ENCODE data around the gene PDHX. TPM values are rescaled to one million over a fixed set of nuclear protein-coding genes. Genes with fewer than 3 reads are reported as not detected.

PDHX gene
- total RNA-seq, 1 donor from 2014 or later, result 44.0 TPM

GRCh38 chr11:34921156-34921555 lies 4.7 kb downstream of the PDHX start:
- no peaks in the 10 kb centered on the region for H3K9me3 ChIP-seq (ENCODE audit: insufficient read depth, low read depth, low read length)

GRCh38 chr11:34924714-34925113 lies 8.3 kb downstream of the PDHX start:
- Histone ChIP-seq H3K9ac (ENCODE audit: low read length) (no peak overlapping the region), H3K27ac (ENCODE audit: low read depth, low read length) (no peak overlapping the region), H3K4me3 (ENCODE audit: insufficient read depth, low read depth, low read length) (no peak overlapping the region), H3K4me1 (ENCODE audit: insufficient read depth, low read length) (peaks cover 9% of the 10 kb centered on the region), H3K4me2 (ENCODE audit: low read length) (no peak overlapping the region), H2AFZ (ENCODE audit: low read depth, low read length) (no peak overlapping the region), H4K20me1 (ENCODE audit: insufficient read depth, low read length) (peaks cover 29% of the 10 kb centered on the region), H3K36me3 (ENCODE audit: insufficient read depth, low read length) (peaks cover 4% of the 10 kb centered on the region), H3K9me3 (ENCODE audit: insufficient read depth, low read depth, low read length) (no peaks in the 10 kb centered on the region), H3K79me2 (ENCODE audit: insufficient read depth, low read length) (peaks cover 92% of the 10 kb centered on the region), H3K27me3 (ENCODE audit: insufficient read depth, low read length) (no peaks in the 10 kb centered on the region)
- H3K9me3 Mint-ChIP-seq (ENCODE audit: unreplicated experiment), result no peaks in the 10 kb centered on the region
- no peaks in the 10 kb centered on the region for H3K27me3 Mint-ChIP-seq (ENCODE audit: low read depth, unreplicated experiment)
- DNase-seq (ENCODE audit: low read depth) (no peak), FAIRE-seq (no peak)
- peaks cover 7% of the 10 kb centered on the region for H3K4me1 Mint-ChIP-seq (ENCODE audit: low read depth, unreplicated experiment)
- no peak overlapping the region for H3K4me3 Mint-ChIP-seq (ENCODE audit: unreplicated experiment)
- TF ChIP-seq CTCF (IDR thresholded peaks at IDR 0.05; ENCODE audit: insufficient read depth, low read depth, low read length), result no peak
- TF ChIP-seq EZH2 (IDR thresholded peaks at IDR 0.05; ENCODE audit: insufficient read depth, low read length), result no peak
- no peak overlapping the region for H3K27ac Mint-ChIP-seq (ENCODE audit: unreplicated experiment)
- H3K36me3 Mint-ChIP-seq (ENCODE audit: low read depth, unreplicated experiment), result no peaks in the 10 kb centered on the region

More at GRCh38 chr11:34921156-34921555, 4.7 kb downstream of the PDHX start:
- Histone ChIP-seq H3K4me2 (ENCODE audit: low read length) (no peak overlapping the region), H3K4me3 (ENCODE audit: insufficient read depth, low read depth, low read length) (no peak overlapping the region), H2AFZ (ENCODE audit: low read depth, low read length) (no peak overlapping the region), H4K20me1 (ENCODE audit: insufficient read depth, low read length) (peaks cover 32% of the 10 kb centered on the region), H3K27ac (ENCODE audit: low read depth, low read length) (no peak overlapping the region), H3K27me3 (ENCODE audit: insufficient read depth, low read length) (no peaks in the 10 kb centered on the region), H3K4me1 (ENCODE audit: insufficient read depth, low read length) (peaks cover 7% of the 10 kb centered on the region), H3K9ac (ENCODE audit: low read length) (no peak overlapping the region), H3K36me3 (ENCODE audit: insufficient read depth, low read length) (peaks cover 4% of the 10 kb centered on the region), H3K79me2 (ENCODE audit: insufficient read depth, low read length) (peaks cover 91% of the 10 kb centered on the region)
- Mint-ChIP-seq H3K4me3 (ENCODE audit: unreplicated experiment) (no peak overlapping the region), H3K9me3 (ENCODE audit: unreplicated experiment) (no peaks in the 10 kb centered on the region), H3K27me3 (ENCODE audit: low read depth, unreplicated experiment) (no peaks in the 10 kb centered on the region), H3K36me3 (ENCODE audit: low read depth, unreplicated experiment) (no peaks in the 10 kb centered on the region), H3K27ac (ENCODE audit: unreplicated experiment) (no peak overlapping the region), H3K4me1 (ENCODE audit: low read depth, unreplicated experiment) (peaks cover 9% of the 10 kb centered on the region)
- no peak for FAIRE-seq
- no peak for DNase-seq (ENCODE audit: low read depth)
- TF ChIP-seq CTCF (IDR thresholded peaks at IDR 0.05; ENCODE audit: insufficient read depth, low read depth, low read length) (no peak), EZH2 (IDR thresholded peaks at IDR 0.05; ENCODE audit: insufficient read depth, low read length) (no peak)

- H3K4me2 ChIP-seq (ENCODE audit: low read length), result peak overlapping the region; percentile 34
- no peak overlapping the region for H3K27ac Mint-ChIP-seq (ENCODE audit: unreplicated experiment)
- H3K9me3 Mint-ChIP-seq (ENCODE audit: unreplicated experiment), result no peaks in the 10 kb centered on the region
- H3K27me3 Mint-ChIP-seq (ENCODE audit: low read depth, unreplicated experiment), result no peaks in the 10 kb centered on the region
- no peak overlapping the region for H3K4me3 ChIP-seq (ENCODE audit: insufficient read depth, low read depth, low read length)
- peak overlapping the region; percentile 32 for H3K9ac ChIP-seq (ENCODE audit: low read length)
- H3K4me1 Mint-ChIP-seq (ENCODE audit: low read depth, unreplicated experiment), result peaks cover 10% of the 10 kb centered on the region
- no peaks in the 10 kb centered on the region for H3K27me3 ChIP-seq (ENCODE audit: insufficient read depth, low read length)
- DNase-seq (ENCODE audit: low read depth) (peak; percentile 33), FAIRE-seq (no peak)
- TF ChIP-seq EZH2 (IDR thresholded peaks at IDR 0.05; ENCODE audit: insufficient read depth, low read length) (no peak), CTCF (IDR thresholded peaks at IDR 0.05; ENCODE audit: insufficient read depth, low read depth, low read length) (peak; percentile 79)
- peaks cover 35% of the 10 kb centered on the region for H4K20me1 ChIP-seq (ENCODE audit: insufficient read depth, low read length)
- H3K9me3 ChIP-seq (ENCODE audit: insufficient read depth, low read depth, low read length), result no peaks in the 10 kb centered on the region
- no peak overlapping the region for H2AFZ ChIP-seq (ENCODE audit: low read depth, low read length)
- H3K4me3 Mint-ChIP-seq (ENCODE audit: unreplicated experiment), result no peak overlapping the region
- no peak overlapping the region for H3K27ac ChIP-seq (ENCODE audit: low read depth, low read length)
- H3K79me2 ChIP-seq (ENCODE audit: insufficient read depth, low read length), result peaks cover 92% of the 10 kb centered on the region
- peaks cover 9% of the 10 kb centered on the region for H3K4me1 ChIP-seq (ENCODE audit: insufficient read depth, low read length)
- peaks cover 4% of the 10 kb centered on the region for H3K36me3 ChIP-seq (ENCODE audit: insufficient read depth, low read length)
- H3K36me3 Mint-ChIP-seq (ENCODE audit: low read depth, unreplicated experiment), result no peaks in the 10 kb centered on the region
Observed at GRCh38 chr11:34926101-34926830, 9.8 kb downstream of the PDHX start.
